Islet of Langerhans (tissue), 1 donor: ENCODE measurements around the gene RABL6.
"Not testable (repeated sequence)": the region's sequence is repeated elsewhere in the genome, so short reads cannot be mapped to it uniquely, and the experiment has no call there.

Experiments
- FAIRE-seq: peaks from one replicate; lab custom pipeline; 2011; peaks lifted over from hg19 to GRCh38; lab: Jason Lieb, UNC

Gene RABL6

DNA sequence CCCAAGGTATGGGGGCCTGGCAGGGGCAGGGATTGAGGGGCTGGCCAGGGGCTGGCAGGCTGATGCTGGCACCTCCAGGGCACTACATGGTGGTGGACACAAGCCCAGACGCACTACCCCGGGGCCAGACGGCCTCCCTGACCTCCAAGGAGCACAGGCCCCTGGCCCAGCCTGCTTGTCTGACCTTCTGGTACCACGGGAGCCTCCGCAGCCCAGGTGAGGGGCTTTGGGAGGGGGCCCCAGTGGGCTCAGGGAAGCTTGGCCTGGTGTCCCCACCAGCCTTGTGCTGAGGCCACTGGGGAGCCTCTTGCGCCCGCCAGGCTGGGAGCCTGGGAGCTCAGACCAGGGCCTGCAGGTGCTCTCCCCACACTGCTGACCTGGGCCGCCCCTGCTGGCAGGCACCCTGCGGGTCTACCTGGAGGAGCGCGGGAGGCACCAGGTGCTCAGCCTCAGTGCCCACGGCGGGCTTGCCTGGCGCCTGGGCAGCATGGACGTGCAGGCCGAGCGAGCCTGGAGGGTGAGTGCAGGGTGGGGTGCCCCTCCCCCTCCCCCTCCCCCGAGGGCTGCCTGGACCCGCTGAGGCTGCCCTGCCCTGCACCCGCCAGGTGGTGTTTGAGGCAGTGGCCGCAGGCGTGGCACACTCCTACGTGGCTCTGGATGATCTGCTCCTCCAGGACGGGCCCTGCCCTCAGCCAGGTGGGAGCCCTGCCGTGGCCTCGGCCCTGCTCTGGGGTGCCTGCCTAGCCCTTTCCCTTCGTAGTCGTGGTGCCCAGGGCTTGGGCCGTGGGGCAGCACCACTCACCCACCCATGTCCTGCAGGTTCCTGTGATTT is 50.0 kb downstream of the RABL6 start:
- FAIRE-seq: no peak

DNA sequence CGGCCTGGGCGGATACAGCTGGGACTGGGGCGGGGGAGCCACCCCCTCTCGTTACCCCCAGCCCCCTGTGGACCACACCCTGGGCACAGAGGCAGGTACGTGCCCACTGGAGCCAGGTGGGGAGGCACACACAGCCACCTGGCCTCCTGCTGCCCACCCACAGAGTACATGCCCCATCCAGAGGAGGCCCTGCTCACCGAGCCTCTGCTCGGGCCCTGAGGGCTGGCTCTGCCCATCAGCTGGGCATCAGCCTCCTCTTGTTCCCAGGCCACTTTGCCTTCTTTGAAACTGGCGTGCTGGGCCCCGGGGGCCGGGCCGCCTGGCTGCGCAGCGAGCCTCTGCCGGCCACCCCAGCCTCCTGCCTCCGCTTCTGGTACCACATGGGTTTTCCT is 50.7 kb downstream of the RABL6 start:
- FAIRE-seq: no peak

DNA sequence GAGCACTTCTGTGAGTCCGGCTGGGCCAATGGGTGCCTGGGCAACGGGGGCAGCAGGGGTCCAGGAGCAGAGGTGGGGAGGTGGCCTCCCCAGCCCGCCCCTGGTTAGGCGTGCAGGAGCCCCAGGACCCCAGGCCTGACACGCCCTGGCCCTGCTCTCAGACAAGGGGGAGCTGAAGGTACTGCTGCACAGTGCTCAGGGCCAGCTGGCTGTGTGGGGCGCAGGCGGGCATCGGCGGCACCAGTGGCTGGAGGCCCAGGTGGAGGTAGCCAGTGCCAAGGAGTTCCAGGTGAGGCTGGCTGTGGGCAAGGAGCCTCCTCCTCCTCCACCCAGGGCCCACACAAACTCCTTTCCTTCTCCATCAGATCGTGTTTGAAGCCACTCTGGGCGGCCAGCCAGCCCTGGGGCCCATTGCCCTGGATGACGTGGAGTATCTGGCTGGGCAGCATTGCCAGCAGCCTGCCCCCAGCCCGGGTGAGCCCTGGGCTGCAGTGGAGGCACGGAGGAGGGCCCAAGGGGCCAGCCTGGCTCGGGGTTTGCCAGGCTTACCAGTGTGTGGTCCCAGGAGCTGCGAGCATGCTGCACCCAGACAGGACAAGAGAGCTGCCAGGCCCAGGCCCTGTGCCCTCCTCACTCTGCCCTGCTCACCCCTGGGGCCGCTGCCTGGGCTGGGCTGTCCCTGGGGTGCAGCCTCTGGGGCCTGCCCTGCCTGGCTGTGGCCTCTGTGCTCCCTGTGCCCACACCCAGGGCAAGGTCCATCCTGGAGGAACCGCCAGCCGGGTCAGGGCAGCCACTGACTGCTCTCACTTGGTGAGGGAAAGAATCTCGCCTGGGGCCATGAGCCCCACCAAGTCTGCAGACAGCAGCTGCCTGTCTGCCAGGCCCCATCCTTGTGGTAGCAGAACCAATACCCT is 51.4 kb downstream of the RABL6 start:
- no peak for FAIRE-seq

DNA sequence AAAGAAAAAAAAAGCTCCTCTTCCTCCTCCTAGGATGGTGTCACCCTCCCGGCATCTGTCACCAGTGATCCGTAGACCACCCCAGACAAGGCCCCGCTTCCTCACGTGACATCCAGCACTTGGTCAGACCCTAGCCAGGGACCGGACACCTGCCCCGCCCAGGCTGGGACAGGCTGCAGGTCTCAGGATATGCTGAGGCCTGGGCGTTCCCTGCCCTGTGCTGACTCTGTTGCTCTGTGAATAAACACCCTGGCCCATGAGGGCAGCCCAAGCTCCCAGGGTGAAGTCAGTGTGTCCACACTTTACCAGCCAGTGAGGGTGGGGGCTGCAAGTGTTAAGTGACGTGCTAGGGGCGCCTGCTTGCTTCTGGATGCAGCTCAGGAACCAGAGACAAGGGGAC is 52.8 kb downstream of the RABL6 start:
- FAIRE-seq: no peak

DNA sequence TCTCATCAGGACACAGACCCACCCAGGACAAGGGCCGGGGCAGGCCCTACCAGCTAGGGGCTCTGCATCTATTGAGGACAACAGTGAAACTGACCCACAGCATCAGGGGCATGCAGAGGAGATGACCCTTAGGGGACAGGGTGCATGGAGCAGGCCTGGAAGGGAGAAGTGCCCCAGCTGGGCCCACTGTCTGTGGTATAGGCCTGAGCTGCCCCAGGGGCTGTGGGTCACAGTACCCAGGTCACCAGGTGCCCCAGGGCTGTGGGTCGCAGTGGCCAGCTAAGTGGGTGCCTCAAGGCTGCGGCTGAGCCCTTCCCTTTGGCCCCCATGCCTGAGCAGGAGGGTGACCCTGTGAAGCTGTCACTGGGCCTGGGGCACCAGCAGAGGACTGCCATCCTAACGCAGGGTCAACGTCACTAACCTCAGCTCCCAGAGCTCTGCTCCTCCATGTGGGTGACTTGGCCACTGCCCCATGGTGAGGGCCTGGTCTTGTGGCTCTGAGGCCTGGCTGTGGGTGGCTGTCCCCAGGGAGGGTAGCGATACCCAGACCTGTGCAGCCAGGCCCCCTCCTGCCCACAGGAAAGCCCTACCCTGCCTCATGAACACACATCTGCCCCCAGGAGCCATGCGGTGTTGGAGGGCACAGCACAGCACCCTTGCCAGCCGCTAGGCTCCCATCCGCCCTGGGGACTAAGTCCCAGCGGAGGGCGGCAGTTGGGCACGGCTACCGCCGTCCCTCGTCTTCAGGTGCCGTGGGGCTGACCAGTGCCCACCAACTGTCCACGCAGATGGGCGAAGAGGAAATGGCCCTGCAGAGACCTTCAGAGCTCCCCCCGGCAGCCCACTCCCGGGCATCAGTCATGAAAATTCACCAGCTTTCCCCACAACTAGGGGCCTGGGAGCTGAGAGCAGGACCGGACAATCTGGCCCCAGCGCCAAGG is 53.5 kb downstream of the RABL6 start:
- no peak for FAIRE-seq

DNA sequence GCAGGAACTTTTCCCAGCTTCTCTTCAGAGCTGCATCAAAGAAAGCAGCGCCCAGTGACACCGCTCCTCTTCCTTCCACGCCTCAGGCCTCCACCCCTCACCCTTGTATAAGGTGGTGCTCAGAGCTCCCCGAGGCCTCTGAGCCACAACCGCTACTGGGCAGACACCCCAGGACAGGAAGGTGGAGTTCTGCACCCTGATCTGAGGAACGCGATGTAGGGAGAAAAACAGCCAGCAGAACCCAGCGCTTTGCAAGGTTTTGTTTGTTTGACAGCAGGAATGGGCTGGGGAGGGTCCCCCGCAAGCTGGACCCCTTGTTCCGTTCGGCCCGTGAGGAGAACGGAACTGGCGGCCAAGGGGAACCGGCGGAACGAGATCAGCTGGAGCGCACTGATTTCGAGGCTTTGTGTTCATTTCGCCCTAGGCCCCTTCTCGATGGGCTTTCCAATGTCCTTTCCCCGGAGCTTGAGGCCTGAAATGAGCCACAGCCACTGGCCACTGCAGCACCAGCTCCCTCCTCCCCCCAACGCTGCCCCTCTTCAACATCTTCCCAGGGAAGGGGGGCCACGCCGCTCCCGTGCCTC is 54.2 kb downstream of the RABL6 start:
- no peak for FAIRE-seq

DNA sequence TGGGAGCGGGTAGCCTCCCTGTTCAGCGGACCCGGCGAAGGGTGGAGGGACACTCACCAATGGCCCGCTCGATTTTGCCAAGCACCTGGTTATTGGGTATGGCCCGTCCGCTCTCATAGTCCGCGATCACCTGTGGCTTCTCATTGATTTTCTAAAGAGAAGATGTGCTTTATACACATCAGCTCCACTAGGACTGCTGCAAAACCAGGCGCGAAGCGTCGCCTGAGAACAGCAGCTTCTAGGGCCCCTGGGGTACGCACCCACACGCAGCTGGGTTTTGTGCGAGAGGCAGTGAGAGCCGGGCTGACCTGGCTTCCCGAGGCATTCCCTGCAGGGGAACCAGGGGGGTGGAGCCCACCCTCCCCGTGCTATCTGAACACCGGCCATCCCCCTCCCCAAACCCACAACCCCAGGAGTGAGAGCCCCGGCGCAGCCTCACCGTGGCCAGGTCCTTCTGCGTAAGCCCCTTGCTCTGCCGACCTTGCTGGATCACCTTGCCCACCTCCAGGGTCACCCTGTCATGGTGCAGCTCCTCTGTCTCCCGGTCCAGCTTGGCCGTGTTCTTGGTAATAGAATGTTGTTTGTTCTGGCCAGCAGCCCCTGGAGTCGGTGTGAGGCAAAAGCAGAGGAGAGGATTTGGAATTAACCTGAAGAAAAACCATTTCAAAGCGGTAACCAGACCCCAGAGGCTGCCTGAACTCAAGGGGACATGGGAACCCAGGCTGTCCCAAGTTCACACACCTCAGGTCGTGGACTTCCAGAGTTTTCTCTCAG is 55.3 kb downstream of the RABL6 start:
- no peak for FAIRE-seq

DNA sequence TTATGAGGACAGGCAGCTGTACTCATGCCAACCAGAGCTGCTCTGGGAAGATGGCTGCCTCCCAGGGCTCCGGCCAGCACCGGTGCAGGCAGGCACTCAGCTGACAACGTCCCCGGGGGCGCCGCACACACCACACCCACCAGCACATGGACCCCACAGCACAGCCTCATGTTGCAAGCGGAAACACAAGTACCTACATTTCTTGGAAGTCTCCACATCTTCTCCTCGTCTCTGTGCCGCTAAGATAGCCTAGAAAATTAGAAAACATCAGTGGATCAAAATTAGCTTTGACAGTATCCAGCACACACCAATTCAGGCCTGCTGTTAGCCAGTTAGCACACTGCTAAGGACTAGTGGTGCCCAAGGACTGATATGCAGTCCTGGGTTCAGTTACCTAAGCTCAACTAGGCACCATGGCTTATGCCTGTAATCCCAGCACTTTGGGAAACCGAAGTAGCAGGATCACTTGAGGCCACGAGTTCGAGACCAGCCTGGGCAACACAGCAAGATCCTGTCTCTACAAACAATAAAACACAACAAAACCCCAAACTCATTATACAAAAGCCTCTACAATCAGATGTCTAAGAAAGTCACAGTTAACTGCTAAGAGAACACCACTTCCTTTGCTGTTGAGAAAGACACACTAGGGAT is 56.0 kb downstream of the RABL6 start:
- no peak for FAIRE-seq

DNA sequence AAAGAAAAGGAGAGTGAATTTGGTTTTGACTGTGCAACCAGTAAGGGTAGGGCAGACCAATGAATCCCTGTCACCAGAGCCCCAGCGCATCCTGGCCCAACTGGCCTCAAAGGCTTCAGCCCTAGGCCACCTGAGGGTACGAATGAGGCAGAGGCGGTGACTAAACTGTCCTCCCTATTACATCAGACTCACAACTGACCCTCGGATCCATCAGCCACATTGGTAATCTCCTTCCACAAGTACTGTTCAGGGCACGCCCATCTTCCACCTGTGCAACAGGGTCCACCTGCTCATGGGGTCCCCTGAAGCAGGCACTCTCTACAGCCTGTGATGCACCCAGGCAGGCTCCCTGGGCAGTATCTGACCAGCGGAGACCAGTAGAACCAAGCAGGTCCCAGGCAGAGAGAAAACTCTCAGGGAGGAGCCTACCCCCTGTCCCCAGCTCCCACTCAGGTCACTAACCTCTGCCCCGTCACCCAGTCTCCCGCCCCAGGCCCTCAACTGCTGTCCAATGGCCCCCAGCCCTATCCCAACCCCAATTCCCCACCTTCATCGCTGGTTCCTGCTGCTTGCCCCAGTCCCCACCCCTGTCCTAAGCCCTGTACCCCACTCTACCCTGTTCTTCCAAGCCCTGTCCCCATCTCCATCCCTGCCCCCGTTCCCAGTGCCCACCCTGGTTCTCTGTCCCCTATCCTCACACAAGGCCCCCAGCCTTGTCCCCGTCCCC is 57.5 kb downstream of the RABL6 start:
- no peak for FAIRE-seq

DNA sequence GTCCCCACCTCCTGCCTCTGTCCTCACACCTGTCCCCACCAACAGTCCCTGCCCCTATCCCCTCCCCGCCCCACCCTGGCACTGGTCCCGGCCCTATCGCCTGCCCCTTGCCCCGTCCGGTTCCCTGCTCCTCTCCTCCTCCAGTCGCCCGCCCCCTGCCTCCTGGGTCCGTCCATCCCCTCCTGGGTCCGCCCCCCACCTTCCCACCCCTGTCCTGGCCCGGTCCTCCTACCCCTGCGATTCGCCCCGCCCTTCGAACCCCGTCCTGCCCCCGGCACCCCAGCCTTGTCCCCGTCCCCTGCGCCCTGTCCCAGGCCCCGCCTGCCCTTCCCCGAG is 58.0 kb downstream of the RABL6 start:
- no peak for FAIRE-seq

DNA sequence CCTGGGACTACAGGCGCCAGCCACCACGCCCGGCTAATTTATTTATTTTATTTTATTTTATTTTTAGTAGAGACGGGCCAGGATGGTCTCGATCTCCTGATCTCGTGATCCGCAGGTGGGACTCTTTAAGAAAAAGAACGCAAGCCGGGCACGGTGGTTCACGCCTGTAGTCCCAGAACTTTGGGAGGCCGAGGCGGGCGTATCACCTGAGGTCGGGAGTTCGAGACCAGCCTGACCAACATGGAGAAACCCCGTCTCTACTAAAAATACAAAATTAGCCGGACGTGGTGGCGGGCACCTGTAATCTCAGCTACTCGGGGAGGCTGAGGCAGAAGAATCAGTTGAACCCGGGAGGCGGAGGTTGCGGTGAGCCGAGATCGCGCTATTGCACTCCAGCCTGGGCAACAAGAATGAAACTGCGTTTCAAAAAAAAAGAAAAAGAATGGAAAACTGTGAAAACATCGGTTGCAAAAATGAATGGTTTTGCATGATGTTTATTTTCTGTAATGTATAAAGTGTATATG is 59.2 kb downstream of the RABL6 start:
- FAIRE-seq: not testable (repeated sequence)

DNA sequence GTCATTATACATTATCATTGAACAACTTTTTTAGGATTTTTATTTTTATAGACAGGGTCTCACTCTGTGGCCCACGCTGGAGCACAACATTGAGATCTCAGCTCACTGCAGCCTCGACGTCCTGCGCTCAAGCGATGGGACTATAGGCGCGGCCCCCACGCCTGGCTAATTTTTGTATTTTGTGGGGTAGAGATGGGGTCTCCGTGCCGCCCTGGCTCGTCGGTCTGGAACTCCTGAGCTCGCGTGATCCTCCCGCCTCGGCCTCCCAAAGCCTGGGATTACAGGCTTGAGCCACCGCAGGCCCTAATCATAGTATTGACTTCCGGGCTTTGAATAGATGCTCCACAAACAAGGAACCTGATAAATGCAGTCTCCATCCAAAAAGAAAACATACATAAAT is 59.7 kb downstream of the RABL6 start:
- FAIRE-seq: no peak

DNA sequence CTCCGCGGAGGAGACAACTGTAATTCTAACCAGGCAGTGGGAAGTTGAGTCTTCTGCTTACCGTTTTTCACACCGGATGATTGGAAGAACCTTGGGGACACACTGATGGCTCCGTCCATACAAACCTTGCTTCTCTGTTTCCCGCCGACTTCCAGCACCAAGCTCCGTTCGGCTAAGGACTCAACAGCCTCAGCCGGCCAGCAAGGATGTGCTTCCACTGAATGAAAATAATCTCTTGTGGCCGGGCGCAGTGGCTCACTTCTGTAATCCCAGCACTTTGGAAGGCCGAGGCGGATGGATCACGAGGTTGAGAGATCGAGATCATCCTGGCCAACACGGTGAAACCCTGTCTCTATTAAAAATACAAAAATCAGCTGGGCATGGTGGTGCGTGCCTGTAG is 60.2 kb downstream of the RABL6 start:
- FAIRE-seq: no peak

DNA sequence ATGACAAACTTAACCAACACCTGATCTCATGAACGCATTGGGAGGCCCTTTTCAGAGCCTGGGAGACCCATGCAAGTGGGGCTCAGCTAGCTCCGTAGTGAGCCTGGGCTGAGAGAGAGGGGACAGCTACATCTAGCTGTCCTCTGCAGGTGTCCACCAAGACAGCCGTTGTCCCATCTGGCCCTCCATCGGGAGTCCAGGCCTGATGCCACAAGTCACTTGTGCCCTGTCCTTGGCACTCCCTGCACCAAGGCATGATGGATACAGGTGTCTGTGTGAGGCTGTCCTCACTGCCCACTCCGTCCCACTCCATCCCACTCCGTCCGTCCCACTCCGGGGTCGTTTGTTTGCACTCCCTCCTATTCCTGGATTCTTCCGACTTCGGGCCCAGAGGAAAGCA is 60.9 kb downstream of the RABL6 start:
- FAIRE-seq: no peak

DNA sequence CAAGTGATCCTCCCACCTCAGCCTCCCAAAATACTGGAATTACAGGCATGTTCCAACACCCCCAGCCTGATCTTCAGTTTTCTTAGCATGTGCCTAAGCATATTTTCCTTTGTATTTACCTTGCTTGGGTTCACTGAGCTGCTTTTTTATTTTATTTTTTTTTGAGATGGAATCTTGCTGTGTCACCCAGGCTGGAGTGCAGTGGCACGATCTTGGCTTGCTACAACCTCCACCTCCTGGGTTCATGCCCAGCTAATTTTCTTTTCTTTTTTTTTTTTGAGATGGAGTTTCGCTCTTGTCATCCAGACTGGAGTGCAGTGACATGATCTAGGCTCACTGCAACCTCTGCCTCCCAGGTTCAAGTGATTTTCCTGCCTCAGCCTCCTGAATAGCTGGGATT is 61.9 kb downstream of the RABL6 start:
- not testable (repeated sequence) for FAIRE-seq

DNA sequence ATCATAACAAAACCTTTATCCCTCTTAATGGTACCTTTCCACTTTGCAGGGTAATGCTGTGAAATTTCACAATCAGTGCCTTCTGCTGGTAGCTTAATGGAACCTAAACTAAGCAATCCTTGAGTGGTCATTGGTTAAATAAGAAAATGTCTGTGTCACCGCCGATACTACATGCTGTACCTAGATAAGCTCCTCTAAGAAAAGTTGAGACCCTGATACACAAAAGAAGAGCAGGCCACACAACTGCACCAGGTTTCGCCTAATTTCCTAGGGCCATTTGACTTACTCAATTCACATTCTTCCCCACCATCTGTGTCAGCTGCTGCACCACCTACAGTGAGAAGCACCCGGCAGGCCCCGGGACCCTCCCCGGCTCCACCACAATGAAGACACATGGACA is 67.4 kb downstream of the RABL6 start:
- FAIRE-seq: no peak

DNA sequence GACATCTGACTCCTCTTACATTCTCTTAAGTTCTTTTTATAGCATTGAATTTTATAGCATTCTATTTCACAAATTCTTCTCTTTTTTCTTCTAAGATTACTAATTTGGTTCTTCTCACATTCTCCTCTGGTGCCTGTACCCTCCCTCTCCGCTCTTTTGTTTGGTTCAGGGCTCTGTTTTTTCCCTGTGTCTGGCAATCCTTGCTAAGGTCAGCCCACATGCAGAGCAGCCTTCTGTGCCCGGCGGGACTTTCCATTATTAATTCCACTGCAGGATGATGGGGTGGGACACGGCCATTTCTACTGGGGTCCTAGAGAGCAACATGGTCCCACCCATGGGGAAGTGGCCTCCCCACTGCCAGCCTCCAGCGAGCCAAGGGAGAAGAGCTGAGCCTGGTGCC is 68.7 kb downstream of the RABL6 start:
- FAIRE-seq: no peak

DNA sequence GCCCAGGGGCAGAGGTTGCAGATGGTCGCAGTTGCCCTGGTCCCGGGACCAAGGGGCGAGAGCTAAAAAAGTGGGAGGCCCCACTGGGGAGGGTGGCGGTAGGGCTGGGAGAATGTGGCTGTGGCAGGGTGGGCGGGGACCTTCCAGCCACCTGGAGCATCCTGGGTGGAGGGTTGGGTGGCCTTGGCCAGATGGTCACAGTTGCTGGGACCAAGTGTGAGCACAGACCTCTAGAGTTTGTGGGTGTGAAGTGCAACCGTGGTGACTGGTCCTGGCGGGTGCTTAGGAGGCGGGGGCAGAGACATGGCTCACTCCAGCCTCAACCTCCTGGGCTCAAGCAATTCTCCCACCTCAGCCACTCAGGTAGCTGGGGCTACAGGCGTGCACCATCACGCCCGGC is 72.9 kb downstream of the RABL6 start:
- no peak for FAIRE-seq

DNA sequence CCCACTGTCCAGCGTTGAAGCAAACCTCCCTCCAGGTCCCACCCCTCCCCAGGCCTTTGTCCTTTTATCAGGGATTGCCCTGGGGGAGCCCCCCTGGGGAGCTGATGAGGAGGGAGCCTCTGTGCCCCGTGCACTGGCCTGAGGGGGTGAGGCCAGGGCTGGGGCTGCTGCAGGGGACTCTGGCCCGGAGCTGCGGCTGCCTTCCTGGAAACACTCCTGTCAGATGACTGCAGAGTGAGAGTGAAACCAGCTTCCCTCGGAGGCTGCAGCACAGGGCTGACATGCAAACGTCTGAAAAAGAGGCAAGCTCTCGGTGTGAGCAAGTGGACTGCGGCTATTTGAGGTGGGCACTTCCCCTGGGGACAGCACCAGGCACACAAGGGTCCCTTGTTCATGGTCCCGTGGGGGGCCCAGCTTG is 74.0 kb downstream of the RABL6 start:
- FAIRE-seq: no peak
